Airway epithelial cell (primary cell): ENCODE data around the gene TAS2R43. TPM values are rescaled to one million over a fixed set of nuclear protein-coding genes. Genes with fewer than 3 reads are reported as not detected.

ENCODE experiments used
- total RNA-seq: library from RNA; depleted of rRNA; stranded (reverse); fragments of >200 nt; gene quantifications from 2 replicates; pipeline ENCODE4 v1.2.3, GENCODE V29; 2015

The TAS2R43 gene
- total RNA-seq, result 0.28 TPM in 1 of 2 replicates, not detected in the other

DNA sequence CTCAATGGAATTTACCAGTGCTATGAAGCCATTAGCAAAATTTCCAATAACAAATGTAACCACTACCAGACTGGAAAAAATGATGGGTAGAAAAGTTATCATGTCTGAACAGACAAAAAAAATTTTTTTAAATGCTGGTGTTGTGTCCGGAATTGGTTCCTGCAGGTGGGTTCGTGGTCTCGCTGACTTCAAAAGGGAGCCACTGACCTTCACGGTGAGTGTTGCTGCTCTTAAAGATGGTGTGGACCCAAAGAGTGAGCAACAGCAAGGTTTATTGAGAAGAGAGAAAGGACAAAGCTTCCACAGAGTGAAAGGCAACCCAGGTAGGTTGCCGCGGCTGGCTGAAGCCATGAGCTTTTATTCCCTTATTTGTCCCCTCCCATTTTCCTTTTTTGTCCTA lies at the start of gene TAS2R43:
TAS2R43 (minus strand) TSS at position 186 of the 400 bp plus-strand sequence; CDS start at position 102, 84 bp downstream.

DNA sequence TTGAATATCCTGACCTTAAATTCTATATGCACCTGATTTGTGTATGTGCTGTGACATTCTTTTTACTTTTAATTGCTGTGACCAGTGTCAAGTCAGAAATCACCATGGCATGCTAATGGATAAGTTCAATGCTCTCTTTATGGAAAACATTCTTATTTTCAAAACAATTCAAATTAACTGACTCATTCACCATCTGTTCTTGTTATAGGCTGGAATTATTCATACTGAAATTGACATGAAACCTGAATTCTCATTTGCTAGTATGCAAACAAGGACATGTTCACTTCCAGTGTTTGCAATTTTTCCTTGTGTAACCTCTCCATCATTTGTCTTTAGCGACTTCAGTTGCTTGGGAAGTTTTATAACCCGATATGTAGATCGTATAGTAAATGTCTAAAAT lies 42.2 kb upstream of the TAS2R43 start, which contains the start of gene TAS2R30:
TAS2R30 (minus strand) TSS at position 340 of the 400 bp plus-strand sequence. CDS start 400 bp downstream, outside the sequence.

DNA sequence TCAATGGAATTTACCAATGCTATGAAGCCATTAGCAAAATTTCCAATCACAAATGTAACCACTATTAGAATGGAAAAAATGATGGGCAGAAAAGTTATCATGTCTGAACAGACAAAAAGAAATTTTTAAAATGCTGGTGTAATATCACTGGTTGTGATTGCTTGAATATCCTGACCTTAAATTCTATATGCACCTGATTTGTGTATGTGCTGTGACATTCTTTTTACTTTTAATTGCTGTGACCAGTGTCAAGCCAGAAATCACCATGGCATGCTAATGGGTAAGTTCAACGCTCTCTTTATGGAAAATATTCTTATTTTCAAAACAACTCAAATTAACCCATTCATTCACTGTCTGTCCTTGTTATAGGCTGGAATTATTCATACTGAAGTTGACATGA lies 29.9 kb downstream of the TAS2R43 start, which contains the start of gene TAS2R46:
TAS2R46 (minus strand) TSS at position 101 of the 400 bp plus-strand sequence; CDS start at position 101, 0 bp downstream.

Other genes starting within 250 kb of the TAS2R43 start
- gene PRR4, start 242.8 kb downstream of the TAS2R43 start, total RNA-seq, result 1.6 TPM in 1 of 2 replicates, not detected in the other
- gene PRH1, start 208.1 kb downstream of the TAS2R43 start, total RNA-seq, result 1.5 and 2.4 TPM in 2 replicates
- gene TAS2R13, start 182.8 kb downstream of the TAS2R43 start, total RNA-seq, result 0.14 TPM in 1 of 2 replicates, not detected in the other
- not detected in 2 replicates for gene PRH2, start 163.1 kb downstream of the TAS2R43 start, total RNA-seq
- gene TAS2R14, start 153.1 kb downstream of the TAS2R43 start, total RNA-seq, result 0.28 TPM in 1 of 2 replicates, not detected in the other
- gene TAS2R50, start 105.4 kb downstream of the TAS2R43 start, total RNA-seq, result 0.23 and 0.56 TPM in 2 replicates
- gene TAS2R20, start 94.0 kb downstream of the TAS2R43 start, total RNA-seq, result 0.21 TPM in 1 of 2 replicates, not detected in the other
- 0.65 TPM in 1 of 2 replicates, not detected in the other for gene TAS2R19, start 69.7 kb downstream of the TAS2R43 start, total RNA-seq
- gene TAS2R31, start 60.9 kb downstream of the TAS2R43 start, total RNA-seq, result 0.99 TPM in 1 of 2 replicates, not detected in the other
- not detected in 2 replicates for gene TAS2R46, start 30.0 kb downstream of the TAS2R43 start, total RNA-seq
- 0.56 TPM in 1 of 2 replicates, not detected in the other for gene TAS2R30, start 42.3 kb upstream of the TAS2R43 start, total RNA-seq
- gene SMIM10L1, start 78.9 kb upstream of the TAS2R43 start, total RNA-seq, result 4.2 and 5.3 TPM in 2 replicates
- not detected in 2 replicates for gene TAS2R42, start 94.6 kb upstream of the TAS2R43 start, total RNA-seq
- gene PRB3, start 177.4 kb upstream of the TAS2R43 start, total RNA-seq, result not detected in 2 replicates
- gene PRB4, start 218.1 kb upstream of the TAS2R43 start, total RNA-seq, result not detected in 2 replicates